ENCODE results near the gene UBQLN3.

The UBQLN3 gene

DNA sequence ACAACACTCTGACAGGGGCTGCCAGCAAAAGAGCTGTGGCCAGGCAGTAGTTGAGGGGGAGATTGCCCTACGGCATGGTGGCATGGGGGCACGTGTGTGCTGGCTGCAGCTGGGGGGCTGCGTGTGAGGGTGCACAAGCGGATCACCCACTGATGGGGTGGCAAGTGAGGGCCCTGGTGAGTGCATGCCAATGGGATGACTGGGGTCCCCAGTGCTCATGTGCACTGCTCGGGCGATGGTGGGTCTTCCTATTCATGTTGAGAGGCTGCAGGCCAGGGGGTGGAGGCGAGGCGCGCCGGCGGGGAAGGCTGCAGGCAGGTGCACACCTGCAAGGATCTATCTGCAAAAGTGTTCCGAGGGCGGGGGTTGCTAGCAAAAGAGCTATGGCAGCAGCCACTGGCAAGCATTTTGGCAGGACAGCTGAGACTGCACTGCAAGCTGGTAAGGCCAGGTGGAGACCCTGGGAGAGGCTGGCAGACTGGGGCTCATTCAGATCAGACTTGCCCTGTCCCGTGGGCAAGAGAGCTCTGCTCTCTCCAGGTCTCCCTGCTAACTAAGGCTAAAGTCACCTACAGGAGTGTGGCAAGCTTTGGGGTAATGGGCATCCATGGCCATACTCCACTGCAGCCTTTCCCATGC is 48.7 kb downstream of the UBQLN3 start:
- no peaks in the 10 kb centered on the region for H3K9me3 ChIP-seq (ENCODE audit: insufficient read depth, low read length)
- H3K9ac ChIP-seq (ENCODE audit: insufficient read length, low read depth) = no peak overlapping the region
- TF ChIP-seq YY1 (IDR thresholded peaks at IDR 0.05; ENCODE audit: insufficient read depth, insufficient read length) = no peak
- TF ChIP-seq SUZ12 (IDR thresholded peaks at IDR 0.05; ENCODE audit: extremely low read depth, insufficient read depth, insufficient read length) = no peak
- no peak for TF ChIP-seq ZNF274 (IDR thresholded peaks at IDR 0.05; ENCODE audit: low read depth, low read length)
- H3K36me3 ChIP-seq (ENCODE audit: insufficient read depth, insufficient read length, low read length) = no peaks in the 10 kb centered on the region
- DNase-seq (ENCODE audit: low read depth, low spot score) = no peak
- H3K27me3 ChIP-seq (ENCODE audit: insufficient read depth, insufficient read length) = no peaks in the 10 kb centered on the region
- no peak overlapping the region for H3K4me3 ChIP-seq (ENCODE audit: insufficient read length, low read depth)
- H3K4me1 ChIP-seq (ENCODE audit: insufficient read depth, insufficient read length) = no peaks in the 10 kb centered on the region

Measured in NT2/D1 (cell line).